MM.1S (cell line): ENCODE data around the gene CT45A7.
"Not testable (repeated sequence)": the region's sequence is repeated elsewhere in the genome, so short reads cannot be mapped to it uniquely, and the experiment has no call there.

ENCODE experiments used
- DNase-seq: peaks from one replicate; pipeline ENCODE4 v3.0.0-alpha.2; 2015
- H2AFZ ChIP-seq: fragments of 300-600 bp; sonication (generic); 2 replicates; pipeline ENCODE4 v1.6.0; 2016; ENCODE audit warnings: antibody characterized with exemption, low read length
- H3F3A ChIP-seq: fragments of 300-600 bp; sonication (generic); 2 replicates; pipeline ENCODE4 v1.6.1; 2016; ENCODE audit warnings: mild to moderate bottlenecking, antibody characterized with exemption, low read length, moderate library complexity, mixed read lengths; ENCODE audit not compliant: insufficient read depth
- H3K27ac ChIP-seq: fragments of 300-600 bp; sonication (generic); 2 replicates; pipeline ENCODE4 v1.5.1; 2016; ENCODE audit warnings: mild to moderate bottlenecking, low read length
- H3K27me3 ChIP-seq: fragments of 300-600 bp; sonication (generic); replicated peaks from 2 replicates; pipeline ENCODE4 v1.6.0; 2016; ENCODE audit warnings: low read length; ENCODE audit not compliant: insufficient read depth
- H3K36me3 ChIP-seq: fragments of 300-600 bp; sonication (generic); replicated peaks from 2 replicates; pipeline ENCODE4 v1.6.1; 2016; ENCODE audit warnings: mild to moderate bottlenecking, low read length, mixed read lengths; ENCODE audit not compliant: insufficient read depth
- H3K4me1 ChIP-seq: fragments of 300-600 bp; sonication (generic); 2 replicates; pipeline ENCODE4 v1.6.1; 2016; ENCODE audit warnings: low read length, mixed read lengths
- H3K4me2 ChIP-seq: fragments of 300-600 bp; sonication (generic); 2 replicates; pipeline ENCODE4 v1.6.0; 2016; ENCODE audit warnings: low read depth, low read length
- H3K4me3 ChIP-seq: fragments of 300-600 bp; sonication (generic); 2 replicates; pipeline ENCODE4 v1.5.1; 2016; ENCODE audit warnings: low read length, mixed read lengths
- H3K79me2 ChIP-seq: fragments of 300-600 bp; sonication (generic); 2 replicates; pipeline ENCODE4 v1.6.1; 2016; ENCODE audit warnings: mixed run types, low read length, mixed read lengths
- H3K9ac ChIP-seq: fragments of 300-600 bp; sonication (generic); 2 replicates; pipeline ENCODE4 v1.6.1; 2016; ENCODE audit warnings: low read length, mixed read lengths
- H3K9me2 ChIP-seq: fragments of 300-600 bp; sonication (generic); replicated peaks from 2 replicates; pipeline ENCODE4 v1.6.1; 2016; ENCODE audit warnings: mild to moderate bottlenecking, low read length, mixed read lengths; ENCODE audit not compliant: insufficient read depth
- H3K9me3 ChIP-seq: fragments of 300-600 bp; sonication (generic); replicated peaks from 2 replicates; pipeline ENCODE4 v1.6.1; 2016; ENCODE audit warnings: mild to moderate bottlenecking, low read length, mixed read lengths; ENCODE audit not compliant: insufficient read depth
- H4K20me1 ChIP-seq: fragments of 300-600 bp; sonication (generic); 2 replicates; pipeline ENCODE4 v1.6.1; 2016; ENCODE audit warnings: mild to moderate bottlenecking, low read length, moderate library complexity, mixed read lengths; ENCODE audit not compliant: insufficient read depth

The CT45A7 gene

GRCh38 chrX:135837180-135837579 lies at the start of gene CT45A7:
Gene CT45A7, minus strand, starts transcription at chrX:135837280. Its CDS starts 3,747 bp downstream, at chrX:135833533.
- not testable (repeated sequence) for H3K4me2 ChIP-seq, H3K27ac ChIP-seq, H4K20me1 ChIP-seq, H3K9ac ChIP-seq, H3K79me2 ChIP-seq, H3K27me3 ChIP-seq, H3K9me2 ChIP-seq, H3K36me3 ChIP-seq, H3F3A ChIP-seq, H3K4me1 ChIP-seq, H3K4me3 ChIP-seq, H2AFZ ChIP-seq, DNase-seq, H3K9me3 ChIP-seq

GRCh38 chrX:135882741-135883140 lies 45.7 kb upstream of the CT45A7 start:
- DNase-seq, H3F3A ChIP-seq, H3K9ac ChIP-seq, H2AFZ ChIP-seq, H3K9me2 ChIP-seq, H3K4me1 ChIP-seq, H4K20me1 ChIP-seq, H3K27ac ChIP-seq, H3K4me3 ChIP-seq, H3K79me2 ChIP-seq, H3K4me2 ChIP-seq, H3K9me3 ChIP-seq, H3K27me3 ChIP-seq, H3K36me3 ChIP-seq: not testable (repeated sequence)

GRCh38 chrX:135871712-135872111 lies 34.6 kb upstream of the CT45A7 start, which contains the start of gene CT45A9:
Gene CT45A9, minus strand, starts transcription at chrX:135871812. Its CDS starts 3,751 bp downstream, at chrX:135868061.
- H3K4me1 ChIP-seq, H3K4me3 ChIP-seq, H3K9me2 ChIP-seq, H4K20me1 ChIP-seq, DNase-seq, H3K9ac ChIP-seq, H3K36me3 ChIP-seq, H3K27me3 ChIP-seq, H3K4me2 ChIP-seq, H3K79me2 ChIP-seq, H3K9me3 ChIP-seq, H3K27ac ChIP-seq, H2AFZ ChIP-seq, H3F3A ChIP-seq: not testable (repeated sequence)

- H3K9ac ChIP-seq, H3K36me3 ChIP-seq, H3K27me3 ChIP-seq, H3K4me2 ChIP-seq, H2AFZ ChIP-seq, H3K4me1 ChIP-seq, H4K20me1 ChIP-seq, H3F3A ChIP-seq, H3K9me3 ChIP-seq, H3K27ac ChIP-seq, H3K79me2 ChIP-seq, DNase-seq, H3K4me3 ChIP-seq, H3K9me2 ChIP-seq: not testable (repeated sequence)
Observed at GRCh38 chrX:135854438-135854837, 17.4 kb upstream of the CT45A7 start, which contains the start of gene CT45A8. Gene CT45A8, minus strand, starts transcription at chrX:135854538. Its CDS starts 3,755 bp downstream, at chrX:135850783.

- H3K79me2 ChIP-seq, H2AFZ ChIP-seq, H3K27ac ChIP-seq, H4K20me1 ChIP-seq, H3K9me2 ChIP-seq, H3K36me3 ChIP-seq, H3K9ac ChIP-seq, H3K27me3 ChIP-seq, H3F3A ChIP-seq, H3K4me3 ChIP-seq, H3K4me2 ChIP-seq, DNase-seq, H3K4me1 ChIP-seq, H3K9me3 ChIP-seq: not testable (repeated sequence)
Observed at GRCh38 chrX:135819912-135820311, 17.2 kb downstream of the CT45A7 start, which contains the start of gene CT45A2. Gene CT45A2, minus strand, starts transcription at chrX:135820012. Its CDS starts 3,747 bp downstream, at chrX:135816265.

- H3K4me1 ChIP-seq, DNase-seq, H2AFZ ChIP-seq, H3K27me3 ChIP-seq, H4K20me1 ChIP-seq, H3K79me2 ChIP-seq, H3F3A ChIP-seq, H3K4me3 ChIP-seq, H3K36me3 ChIP-seq, H3K9ac ChIP-seq, H3K4me2 ChIP-seq, H3K9me3 ChIP-seq, H3K27ac ChIP-seq, H3K9me2 ChIP-seq: not testable (repeated sequence)
Observed at GRCh38 chrX:135802687-135803086, 34.4 kb downstream of the CT45A7 start, which contains the start of gene CT45A6. Gene CT45A6, minus strand, starts transcription at chrX:135802787. Its CDS starts 3,794 bp downstream, at chrX:135798993.

GRCh38 chrX:135785403-135785802 lies 51.7 kb downstream of the CT45A7 start, which contains the start of gene CT45A5:
Gene CT45A5, minus strand, starts transcription at chrX:135785503. Its CDS starts 3,774 bp downstream, at chrX:135781729.
- not testable (repeated sequence) for H3K9me2 ChIP-seq, DNase-seq, H3K27ac ChIP-seq, H3K36me3 ChIP-seq, H3K9me3 ChIP-seq, H3F3A ChIP-seq, H3K4me1 ChIP-seq, H3K4me2 ChIP-seq, H3K9ac ChIP-seq, H3K4me3 ChIP-seq, H3K27me3 ChIP-seq, H4K20me1 ChIP-seq, H2AFZ ChIP-seq, H3K79me2 ChIP-seq
